Choroid plexus epithelial cell (primary cell): ENCODE results near the gene LARGE1.

ENCODE experiments used
- DNase-seq: peaks from one replicate; pipeline ENCODE4 v3.0.0-alpha.2; 2010; ENCODE audit warnings: low read depth
- H3K4me3 ChIP-seq: 2 replicates; pipeline ENCODE4 v1.5.1; 2011; ENCODE audit warnings: low read depth, mild to moderate bottlenecking, control low read depth, low read length, moderate library complexity
- CTCF ChIP-seq: conservative IDR thresholded peaks from 2 replicates; pipeline ENCODE4 v1.5.1; 2011; ENCODE audit warnings: low read depth, mild to moderate bottlenecking, control low read depth, inconsistent platforms, low read length, moderate library complexity

Gene LARGE1

GRCh38 chr22:33677536-33677935 lies 242.7 kb downstream of the LARGE1 start:
- no peak for DNase-seq
- no peak for TF ChIP-seq CTCF
- no peak overlapping the region for H3K4me3 ChIP-seq

GRCh38 chr22:33674357-33674756 lies 245.9 kb downstream of the LARGE1 start:
- no peak for TF ChIP-seq CTCF
- DNase-seq: no peak
- H3K4me3 ChIP-seq: no peak overlapping the region

- DNase-seq: no peak
- H3K4me3 ChIP-seq: no peak overlapping the region
- no peak for TF ChIP-seq CTCF
Measured at GRCh38 chr22:33669746-33670145, 250.5 kb downstream of the LARGE1 start.

- no peak for TF ChIP-seq CTCF
- no peak overlapping the region for H3K4me3 ChIP-seq
- DNase-seq: no peak
Measured at GRCh38 chr22:33666961-33667619, 253.2 kb downstream of the LARGE1 start.

- no peak overlapping the region for H3K4me3 ChIP-seq
- no peak for TF ChIP-seq CTCF
- no peak for DNase-seq
Measured at GRCh38 chr22:33666279-33666960, 253.9 kb downstream of the LARGE1 start.

- no peak for TF ChIP-seq CTCF
- peak; percentile 3 for DNase-seq
- no peak overlapping the region for H3K4me3 ChIP-seq
Measured at GRCh38 chr22:33659448-33659847, 260.8 kb downstream of the LARGE1 start.

GRCh38 chr22:33658775-33659174 lies 261.5 kb downstream of the LARGE1 start:
- no peak overlapping the region for H3K4me3 ChIP-seq
- peak; percentile 74 for DNase-seq
- TF ChIP-seq CTCF: no peak
